A673 (cell line): ENCODE measurements around the gene TEN1. TPM values are rescaled to one million over a fixed set of nuclear protein-coding genes. Genes with fewer than 3 reads are reported as not detected.

Experiments used
- BruUV-seq: library from RNA; stranded (reverse); fragments of 400-500 nt; replicated peaks from 2 replicates; lab custom pipeline; 2021; lab: Mats Ljungman, UMichigan
- CTCF ChIA-PET: fragments of 300-600 bp; sonication (Branson Sonifier 250); formaldehyde crosslinking; loops from one replicate; lab custom pipeline; 2022; ENCODE audit warnings: antibody characterized with exemption; lab: Charles Lee
- POLR2A ChIA-PET: fragments of 300-600 bp; sonication (Branson Sonifier 250); formaldehyde crosslinking; loops from one replicate; lab custom pipeline; 2022; ENCODE audit warnings: antibody characterized with exemption; ENCODE audit not compliant: low non-redundant PET; lab: Charles Lee
- DNase-seq: peaks from one replicate; pipeline ENCODE4 v3.0.0-alpha.2; 2015; ENCODE audit warnings: low spot score
- H3K27ac ChIP-seq: fragments of 200-600 bp; sonication (generic); 2 replicates; pipeline ENCODE4 v1.5.1; 2016; ENCODE audit warnings: mixed run types, low read depth, mild to moderate bottlenecking, mixed read lengths, antibody characterized with exemption, low read length; ENCODE audit not compliant: poor library complexity, severe bottlenecking
- H3K27me3 ChIP-seq: fragments of 200-600 bp; sonication (generic); replicated peaks from 2 replicates; pipeline ENCODE4 v1.6.1; 2017; ENCODE audit warnings: mixed run types, low read depth, mild to moderate bottlenecking, mixed read lengths, antibody characterized with exemption, low read length; ENCODE audit not compliant: insufficient read depth, poor library complexity
- H3K36me3 ChIP-seq: fragments of 200-600 bp; sonication (generic); 2 replicates; pipeline ENCODE4 v1.6.1; 2016; ENCODE audit warnings: mixed run types, mild to moderate bottlenecking, mixed read lengths, antibody characterized with exemption, low read length; ENCODE audit not compliant: insufficient read depth, poor library complexity, severe bottlenecking
- H3K4me1 ChIP-seq: fragments of 200-600 bp; sonication (generic); 2 replicates; pipeline ENCODE4 v1.6.1; 2017; ENCODE audit warnings: mixed run types, mild to moderate bottlenecking, mixed read lengths, antibody characterized with exemption, low read length; ENCODE audit not compliant: insufficient read depth, poor library complexity, severe bottlenecking
- H3K4me3 ChIP-seq: fragments of 200-600 bp; sonication (generic); 2 replicates; pipeline ENCODE4 v1.5.1; 2016; ENCODE audit warnings: low read depth, mixed run types, mild to moderate bottlenecking, mixed read lengths, low read length; ENCODE audit not compliant: poor library complexity, severe bottlenecking
- H3K9me3 ChIP-seq: fragments of 200-600 bp; sonication (generic); 2 replicates; pipeline ENCODE4 v1.6.1; 2016; ENCODE audit warnings: mixed run types, low read depth, mild to moderate bottlenecking, mixed read lengths, antibody characterized with exemption, low read length; ENCODE audit not compliant: poor library complexity, severe bottlenecking
- EZH2 ChIP-seq: fragments of 200-600 bp; sonication (generic); IDR thresholded peaks from 2 replicates; pipeline ENCODE4 v1.6.1; 2017; ENCODE audit warnings: borderline replicate concordance, low read depth, mild to moderate bottlenecking, mixed read lengths, antibody characterized with exemption, low read length; ENCODE audit not compliant: poor library complexity, severe bottlenecking
- intact Hi-C: fragments of 100-400 bp; cut with micrococcal nuclease; formaldehyde crosslinking; loops from one replicate; pipeline ENCODE4 v1.10.0; 2022; ENCODE audit not compliant: unreplicated experiment
- total RNA-seq: library from RNA; stranded (reverse); gene quantifications from 2 replicates; pipeline ENCODE4 v1.2.3, GENCODE V29; 2021
- TF ChIP-seq, protein P1 (sequence below): fragments of 300-800, 200-600 bp; sonication (generic); conservative IDR thresholded peaks from 2 replicates; pipeline ENCODE4 v1.5.1; 2017; ENCODE audit warnings: low read depth, mild to moderate bottlenecking, antibody characterized with exemption, low read length, moderate library complexity, mixed read lengths

TEN1 gene
- total RNA-seq, 1 experiment from 2014 or later, result 16.2 TPM

DNA sequence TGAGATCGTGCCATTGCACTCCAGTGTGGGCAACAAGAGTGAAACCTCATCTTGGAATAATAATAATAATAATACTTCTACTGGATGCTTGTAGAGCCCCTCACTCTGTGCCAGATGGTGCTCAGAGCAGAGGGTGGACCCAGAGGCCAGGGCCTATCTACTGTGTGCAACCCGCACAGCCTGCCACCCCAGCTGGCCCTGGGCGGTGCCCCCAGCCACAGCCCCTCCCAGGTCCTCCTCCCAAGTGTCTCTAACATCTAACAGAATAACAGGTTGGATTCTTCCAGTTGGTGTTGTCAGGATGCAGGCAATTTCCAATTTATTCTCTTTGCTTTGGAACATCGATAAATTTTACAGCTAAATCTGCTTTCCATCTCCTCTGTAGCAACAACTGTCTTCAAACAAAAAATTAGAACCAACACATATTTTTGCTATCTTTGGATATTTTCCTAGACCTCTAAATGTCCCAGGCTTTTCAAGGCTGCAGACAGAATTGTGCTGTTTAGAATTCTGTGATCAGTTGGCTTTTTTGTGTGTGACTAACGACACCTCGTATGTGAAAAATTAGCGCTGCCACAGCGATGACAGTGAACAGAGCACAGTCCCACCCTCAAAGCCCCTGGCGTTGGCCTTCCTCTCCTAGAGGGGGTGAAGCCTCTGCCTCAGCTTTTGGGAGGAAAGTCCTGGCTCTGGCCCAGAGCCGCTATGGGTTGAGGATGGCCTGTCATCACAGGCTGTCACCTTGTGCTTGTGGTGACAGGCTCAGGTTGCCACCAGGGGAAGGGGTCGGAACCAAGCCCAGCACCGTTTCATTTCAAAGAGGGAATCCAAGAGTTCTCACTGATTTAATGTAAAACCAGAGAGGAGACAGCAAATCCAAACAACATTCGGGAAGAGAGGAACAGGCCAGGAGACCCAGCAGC lies 55.6 kb downstream of the TEN1 start:
- Histone ChIP-seq H3K4me3 (no peak overlapping the region), H3K36me3 (peaks cover 15% of the 10 kb centered on the region), H3K4me1 (peaks cover 19% of the 10 kb centered on the region), H3K9me3 (no peaks in the 10 kb centered on the region), H3K27me3 (no peaks in the 10 kb centered on the region), H3K27ac (no peak overlapping the region)
- TF ChIP-seq EZH2, result no peak
- TF ChIP-seq, protein P1, sequence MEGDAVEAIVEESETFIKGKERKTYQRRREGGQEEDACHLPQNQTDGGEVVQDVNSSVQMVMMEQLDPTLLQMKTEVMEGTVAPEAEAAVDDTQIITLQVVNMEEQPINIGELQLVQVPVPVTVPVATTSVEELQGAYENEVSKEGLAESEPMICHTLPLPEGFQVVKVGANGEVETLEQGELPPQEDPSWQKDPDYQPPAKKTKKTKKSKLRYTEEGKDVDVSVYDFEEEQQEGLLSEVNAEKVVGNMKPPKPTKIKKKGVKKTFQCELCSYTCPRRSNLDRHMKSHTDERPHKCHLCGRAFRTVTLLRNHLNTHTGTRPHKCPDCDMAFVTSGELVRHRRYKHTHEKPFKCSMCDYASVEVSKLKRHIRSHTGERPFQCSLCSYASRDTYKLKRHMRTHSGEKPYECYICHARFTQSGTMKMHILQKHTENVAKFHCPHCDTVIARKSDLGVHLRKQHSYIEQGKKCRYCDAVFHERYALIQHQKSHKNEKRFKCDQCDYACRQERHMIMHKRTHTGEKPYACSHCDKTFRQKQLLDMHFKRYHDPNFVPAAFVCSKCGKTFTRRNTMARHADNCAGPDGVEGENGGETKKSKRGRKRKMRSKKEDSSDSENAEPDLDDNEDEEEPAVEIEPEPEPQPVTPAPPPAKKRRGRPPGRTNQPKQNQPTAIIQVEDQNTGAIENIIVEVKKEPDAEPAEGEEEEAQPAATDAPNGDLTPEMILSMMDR, result no peak
- intact Hi-C loops, result no loop called here
- DNase-seq, result no peak
- ChIA-PET POLR2A (no interaction called here), CTCF (no interaction called here)
- BruUV-seq, result no TSS peak

- peaks cover 14% of the 10 kb centered on the region for H3K4me1 ChIP-seq
- BruUV-seq, result no TSS peak
- TF ChIP-seq EZH2, result no peak
- TF ChIP-seq, protein P1, result no peak
- no peak for DNase-seq
- H3K27me3 ChIP-seq, result no peaks in the 10 kb centered on the region
- H3K27ac ChIP-seq, result no peak overlapping the region
- POLR2A ChIA-PET, result no interaction called here
- H3K4me3 ChIP-seq, result no peak overlapping the region
- intact Hi-C loops, result no loop called here
- H3K36me3 ChIP-seq, result peaks cover 32% of the 10 kb centered on the region
- CTCF ChIA-PET, result no interaction called here
- H3K9me3 ChIP-seq, result no peaks in the 10 kb centered on the region
These were observed 57.6 kb downstream of the TEN1 start for GRCh38 chr17:76036497-76037261.

GRCh38 chr17:76038050-76038449 lies 59.0 kb downstream of the TEN1 start:
- Histone ChIP-seq H3K4me3 (no peak overlapping the region), H3K4me1 (peaks cover 5% of the 10 kb centered on the region), H3K27me3 (no peaks in the 10 kb centered on the region), H3K36me3 (peaks cover 36% of the 10 kb centered on the region), H3K27ac (no peak overlapping the region), H3K9me3 (no peaks in the 10 kb centered on the region)
- DNase-seq, result no peak
- TF ChIP-seq EZH2, result no peak
- TF ChIP-seq, protein P1, result no peak
- intact Hi-C loops, result no loop called here
- no TSS peak for BruUV-seq
- POLR2A ChIA-PET, result no interaction called here
- CTCF ChIA-PET, result no interaction called here
